Esophagus mucosa (tissue), 1 donor: ENCODE results near the gene NPB. TPM values are rescaled to one million over a fixed set of nuclear protein-coding genes. Genes with fewer than 3 reads are reported as not detected.

Source experiments
- ATAC-seq: fragments of 200-7000 bp; cut with Tn5 transposase; one replicate; pipeline ENCODE4 v1.9.1; 2020
- total RNA-seq: library from RNA; stranded (reverse); gene quantifications from one replicate; pipeline ENCODE4 v1.2.4, GENCODE V29; 2023
- donor health status: DM: yes; HTN: yes; CAD: no.

The NPB gene
- total RNA-seq, 1 donor from 2014 or later: 0.24 TPM

GRCh38 chr17:81869221-81870130 is 32.6 kb upstream of the NPB start:
- peak; percentile 0 for ATAC-seq

GRCh38 chr17:81870131-81870980 is 31.7 kb upstream of the NPB start:
- peak; percentile 24 for ATAC-seq

GRCh38 chr17:81870981-81871386 is 31.1 kb upstream of the NPB start, which contains the start of gene ARHGDIA:
ARHGDIA (minus strand) TSS chr17:81871337; CDS start chr17:81869930, 1,407 bp downstream.
- peak; percentile 54 for ATAC-seq

- ATAC-seq: peak; percentile 2
Observed at GRCh38 chr17:81871387-81872230, 30.4 kb upstream of the NPB start.

- no peak for ATAC-seq
Observed at GRCh38 chr17:81877569-81877968, 24.5 kb upstream of the NPB start.

GRCh38 chr17:81878294-81878693 is 23.7 kb upstream of the NPB start:
- no peak for ATAC-seq

GRCh38 chr17:81879121-81879520 is 22.9 kb upstream of the NPB start:
- ATAC-seq: peak; percentile 91

GRCh38 chr17:81884520-81884919 is 17.5 kb upstream of the NPB start:
- ATAC-seq: no peak

GRCh38 chr17:81884968-81885367 is 17.1 kb upstream of the NPB start:
- ATAC-seq: no peak

- ATAC-seq: peak; percentile 3
Observed at GRCh38 chr17:81885454-81885853, 16.6 kb upstream of the NPB start.

GRCh38 chr17:81885869-81886548 is 16.0 kb upstream of the NPB start:
- ATAC-seq: peak; percentile 94

- no peak for ATAC-seq
Observed at GRCh38 chr17:81888105-81888987, 13.7 kb upstream of the NPB start.

GRCh38 chr17:81888988-81889595 is 12.9 kb upstream of the NPB start:
- no peak for ATAC-seq

- no peak for ATAC-seq
Observed at GRCh38 chr17:81889602-81890001, 12.4 kb upstream of the NPB start.

GRCh38 chr17:81890447-81891302 is 11.4 kb upstream of the NPB start:
- no peak for ATAC-seq

- ATAC-seq: no peak
Observed at GRCh38 chr17:81891303-81891552, 10.8 kb upstream of the NPB start.

GRCh38 chr17:81895400-81895799 is 6.6 kb upstream of the NPB start:
- ATAC-seq: no peak

- peak; percentile 65 for ATAC-seq
Observed at GRCh38 chr17:81898029-81898866, 3.8 kb upstream of the NPB start.

GRCh38 chr17:81898885-81899284 is 3.2 kb upstream of the NPB start:
- no peak for ATAC-seq
